PC-9 (cell line): ENCODE data around the gene UCN2. TPM values are rescaled to one million over a fixed set of nuclear protein-coding genes. Genes with fewer than 3 reads are reported as not detected.

Source experiments
- BruUV-seq: library from RNA; stranded (reverse); fragments of 400-500 nt; replicated peaks from 2 replicates; lab custom pipeline; 2021; lab: Mats Ljungman, UMichigan
- CTCF ChIA-PET: fragments of 300-600 bp; sonication (Branson Sonifier 250); formaldehyde crosslinking; loops from one replicate; lab custom pipeline; 2022; ENCODE audit warnings: antibody characterized with exemption; lab: Charles Lee
- POLR2A ChIA-PET: fragments of 300-600 bp; sonication (Branson Sonifier 250); formaldehyde crosslinking; loops from one replicate; lab custom pipeline; 2022; ENCODE audit warnings: antibody characterized with exemption; ENCODE audit not compliant: unreplicated experiment; lab: Charles Lee
- DNase-seq, 2 experiments: peaks; one replicate each; pipeline versions ENCODE4 v3.0.0 to v3.0.0-alpha.2; 2015 to 2022; ENCODE audit warnings: mixed read lengths in 1 of 2
- H2AFZ ChIP-seq: fragments of 200-600 bp; sonication (generic); 2 replicates; pipeline ENCODE4 v1.8.1; 2017; ENCODE audit warnings: antibody characterized with exemption
- H3F3A ChIP-seq: fragments of 200-600 bp; sonication (generic); 2 replicates; pipeline ENCODE4 v1.8.1; 2017; ENCODE audit warnings: antibody characterized with exemption, mild to moderate bottlenecking, low read depth; ENCODE audit not compliant: insufficient read depth
- H3K27ac ChIP-seq: fragments of 200-600 bp; sonication (generic); 2 replicates; pipeline ENCODE4 v1.6.1; 2016; ENCODE audit warnings: mixed run types
- H3K27me3 ChIP-seq: fragments of 200-600 bp; sonication (generic); 2 replicates; pipeline ENCODE4 v1.6.1; 2016; ENCODE audit warnings: low read depth, mixed run types; ENCODE audit not compliant: insufficient read depth
- H3K36me3 ChIP-seq: fragments of 200-600 bp; sonication (generic); 2 replicates; pipeline ENCODE4 v1.6.1; 2016; ENCODE audit warnings: low read depth, mixed run types
- H3K4me1 ChIP-seq: fragments of 200-600 bp; sonication (generic); replicated peaks from 2 replicates; pipeline ENCODE4 v1.6.1; 2016; ENCODE audit warnings: mixed run types; ENCODE audit not compliant: insufficient read depth
- H3K4me2 ChIP-seq: fragments of 200-600 bp; sonication (generic); 2 replicates; pipeline ENCODE4 v1.6.1; 2017; ENCODE audit warnings: mixed run types
- H3K4me3 ChIP-seq: fragments of 200-600 bp; sonication (generic); 2 replicates; pipeline ENCODE4 v1.6.1; 2016; ENCODE audit warnings: mixed run types
- H3K79me2 ChIP-seq: fragments of 200-600 bp; sonication (generic); 2 replicates; pipeline ENCODE4 v1.6.1; 2017; ENCODE audit warnings: low read depth, mixed run types
- H3K9me2 ChIP-seq: fragments of 200-600 bp; sonication (generic); 2 replicates; pipeline ENCODE4 v1.8.1; 2017; ENCODE audit warnings: mild to moderate bottlenecking; ENCODE audit not compliant: insufficient read depth
- H3K9me3 ChIP-seq: fragments of 200-600 bp; sonication (generic); 2 replicates; pipeline ENCODE4 v1.8.1; 2016; ENCODE audit warnings: low read depth; ENCODE audit not compliant: insufficient read depth
- H4K20me1 ChIP-seq: fragments of 200-600 bp; sonication (generic); 2 replicates; pipeline ENCODE4 v1.8.1; 2017; ENCODE audit not compliant: insufficient read depth
- EZH2 ChIP-seq: fragments of 200-600 bp; sonication (generic); IDR thresholded peaks from 2 replicates; pipeline ENCODE4 v1.8.0; 2017; ENCODE audit warnings: antibody characterized with exemption, low read depth
- intact Hi-C: fragments of 100-400 bp; cut with micrococcal nuclease; formaldehyde crosslinking; loops from one replicate; pipeline ENCODE4 v1.10.0; 2022; ENCODE audit not compliant: unreplicated experiment
- total RNA-seq: library from RNA; stranded (reverse); gene quantifications from 2 replicates; pipeline ENCODE4 v1.2.3, GENCODE V29; 2021
- TF ChIP-seq, protein P1 (sequence below): fragments of 200-600 bp; sonication (generic); conservative IDR thresholded peaks from 2 replicates; pipeline ENCODE4 v1.6.1; 2017; ENCODE audit warnings: mixed run types, antibody characterized with exemption, mild to moderate bottlenecking, moderate library complexity

The UCN2 gene
- total RNA-seq, 1 experiment from 2014 or later: 2.8 TPM

DNA sequence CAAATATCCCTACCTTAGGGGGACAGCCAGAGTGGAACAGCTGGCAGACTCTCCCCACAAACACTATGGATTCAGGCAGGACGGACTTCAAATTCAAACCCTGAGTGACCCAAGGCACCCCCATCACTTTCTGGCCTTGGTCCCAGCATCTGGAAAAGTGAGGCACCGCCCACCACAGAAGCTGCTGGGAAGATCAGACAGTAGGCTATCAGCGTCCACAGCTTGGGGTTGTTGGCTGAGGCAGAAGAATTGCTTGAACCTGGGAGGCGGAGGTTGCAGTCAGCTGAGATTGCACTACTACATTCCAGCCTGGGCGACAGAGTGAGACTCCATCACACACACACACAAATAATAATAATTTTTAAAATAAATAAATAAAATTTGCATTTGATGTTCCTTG is 15.5 kb downstream of the UCN2 start:
- Histone ChIP-seq H3K4me1 (peaks cover 12% of the 10 kb centered on the region), H2AFZ (no peak overlapping the region), H3K9me2 (no peaks in the 10 kb centered on the region), H3K36me3 (no peaks in the 10 kb centered on the region), H3K27ac (no peak overlapping the region), H3K4me3 (no peak overlapping the region), H3K9me3 (no peaks in the 10 kb centered on the region), H3K4me2 (no peak overlapping the region), H3K27me3 (no peaks in the 10 kb centered on the region), H3K79me2 (no peaks in the 10 kb centered on the region), H3F3A (no peaks in the 10 kb centered on the region), H4K20me1 (no peaks in the 10 kb centered on the region)
- TF ChIP-seq, protein P1, sequence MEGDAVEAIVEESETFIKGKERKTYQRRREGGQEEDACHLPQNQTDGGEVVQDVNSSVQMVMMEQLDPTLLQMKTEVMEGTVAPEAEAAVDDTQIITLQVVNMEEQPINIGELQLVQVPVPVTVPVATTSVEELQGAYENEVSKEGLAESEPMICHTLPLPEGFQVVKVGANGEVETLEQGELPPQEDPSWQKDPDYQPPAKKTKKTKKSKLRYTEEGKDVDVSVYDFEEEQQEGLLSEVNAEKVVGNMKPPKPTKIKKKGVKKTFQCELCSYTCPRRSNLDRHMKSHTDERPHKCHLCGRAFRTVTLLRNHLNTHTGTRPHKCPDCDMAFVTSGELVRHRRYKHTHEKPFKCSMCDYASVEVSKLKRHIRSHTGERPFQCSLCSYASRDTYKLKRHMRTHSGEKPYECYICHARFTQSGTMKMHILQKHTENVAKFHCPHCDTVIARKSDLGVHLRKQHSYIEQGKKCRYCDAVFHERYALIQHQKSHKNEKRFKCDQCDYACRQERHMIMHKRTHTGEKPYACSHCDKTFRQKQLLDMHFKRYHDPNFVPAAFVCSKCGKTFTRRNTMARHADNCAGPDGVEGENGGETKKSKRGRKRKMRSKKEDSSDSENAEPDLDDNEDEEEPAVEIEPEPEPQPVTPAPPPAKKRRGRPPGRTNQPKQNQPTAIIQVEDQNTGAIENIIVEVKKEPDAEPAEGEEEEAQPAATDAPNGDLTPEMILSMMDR: no peak
- TF ChIP-seq EZH2: no peak
- intact Hi-C loops: loop anchor here (1.0 to 5.0 kb wide), 2 partner anchors 83 to 356 kb away; no protein-coding TSS in a partner anchor
- BruUV-seq: no TSS peak
- CTCF ChIA-PET: no interaction called here
- POLR2A ChIA-PET: interaction anchor here (0.6 to 0.7 kb wide), 2 partner anchors 188 to 1674 kb away, joined by 3 to 4 read pairs; no protein-coding TSS in a partner anchor
- DNase-seq: no peak

DNA sequence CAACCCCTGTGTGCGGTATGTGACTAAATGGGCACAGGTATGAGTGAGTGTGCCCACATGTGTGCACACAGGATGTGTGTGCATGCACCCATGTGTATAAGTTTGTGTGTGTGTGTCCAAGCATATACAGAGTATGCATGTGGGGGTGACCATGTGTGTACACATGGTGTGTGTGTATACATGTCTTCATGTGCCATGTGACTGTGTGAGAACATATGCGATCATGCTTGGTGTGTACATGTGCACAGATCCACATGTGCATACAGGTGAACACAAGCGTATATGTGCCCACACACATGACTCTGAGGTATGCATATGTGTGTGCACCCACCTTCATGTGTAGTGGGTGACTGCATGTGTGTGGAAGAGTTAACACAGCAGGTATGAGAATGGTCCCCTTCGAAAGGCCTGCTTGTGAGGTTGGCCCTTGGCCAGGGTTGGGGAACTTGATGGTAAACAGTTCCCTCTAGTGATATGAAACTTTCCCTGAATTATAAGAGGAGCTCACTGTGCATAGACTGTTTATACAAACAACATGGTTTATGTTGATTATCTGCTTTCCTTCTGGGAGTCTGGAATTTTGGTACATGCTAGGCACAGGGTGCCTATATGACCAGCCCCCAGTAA is 17.3 kb downstream of the UCN2 start:
- TF ChIP-seq, protein P1: no peak; the same call in 1 of the 2 replicates
- no peak for TF ChIP-seq EZH2
- Histone ChIP-seq H3K4me2 (no peak overlapping the region), H3F3A (no peaks in the 10 kb centered on the region), H3K4me3 (no peak overlapping the region), H3K9me2 (no peaks in the 10 kb centered on the region), H2AFZ (no peak overlapping the region), H3K36me3 (no peaks in the 10 kb centered on the region), H3K4me1 (peaks cover 21% of the 10 kb centered on the region), H3K9me3 (no peaks in the 10 kb centered on the region), H3K27me3 (no peaks in the 10 kb centered on the region), H3K79me2 (no peaks in the 10 kb centered on the region), H3K27ac (no peak overlapping the region), H4K20me1 (no peaks in the 10 kb centered on the region)
- no TSS peak for BruUV-seq
- CTCF ChIA-PET: interaction anchor here (0.6 kb wide), 1 partner anchor 145 kb away, joined by 4 read pairs; no protein-coding TSS in a partner anchor
- no peak for DNase-seq
- intact Hi-C loops: loop anchor here (5.0 kb wide), 1 partner anchor 354 kb away; no protein-coding TSS in a partner anchor
- POLR2A ChIA-PET: no interaction called here

DNA sequence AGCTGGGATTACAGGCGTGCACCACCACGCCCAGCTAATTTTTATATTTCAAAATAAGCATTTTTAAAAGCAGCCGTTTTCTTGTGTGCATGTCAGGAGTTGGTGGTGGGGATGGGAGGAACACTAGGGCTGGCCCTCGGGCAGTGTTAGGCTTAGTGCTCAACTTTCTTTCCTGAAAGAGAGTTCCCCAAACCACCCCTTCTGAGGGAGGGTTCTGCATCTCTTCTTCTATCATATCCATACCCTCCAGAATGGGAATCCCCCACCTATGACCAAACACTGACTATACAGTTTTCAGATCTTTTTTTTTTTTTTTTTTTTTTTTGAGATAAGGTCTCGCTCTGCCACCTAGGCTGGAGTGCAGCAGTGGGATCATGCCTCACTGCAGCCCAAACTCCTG is 19.4 kb downstream of the UCN2 start:
- TF ChIP-seq EZH2: no peak
- TF ChIP-seq, protein P1: no peak
- POLR2A ChIA-PET: no interaction called here
- intact Hi-C loops: no loop called here

More for the DNA sequence above, 19.4 kb downstream of the UCN2 start:
- Histone ChIP-seq H3K4me2 (no peak overlapping the region), H4K20me1 (no peaks in the 10 kb centered on the region), H3K9me3 (no peaks in the 10 kb centered on the region), H2AFZ (no peak overlapping the region), H3K4me1 (peaks cover 21% of the 10 kb centered on the region), H3K27me3 (no peaks in the 10 kb centered on the region), H3K36me3 (no peaks in the 10 kb centered on the region), H3K79me2 (no peaks in the 10 kb centered on the region), H3K27ac (no peak overlapping the region), H3F3A (no peaks in the 10 kb centered on the region), H3K4me3 (no peak overlapping the region), H3K9me2 (no peaks in the 10 kb centered on the region)
- no TSS peak for BruUV-seq
- no peak for DNase-seq
- CTCF ChIA-PET: no interaction called here
